Activated B cell treated with CpG ODN at 0.5 μM for 24 hours (primary cell): ENCODE results near the gene COL25A1. TPM values are rescaled to one million over a fixed set of nuclear protein-coding genes. Genes with fewer than 3 reads are reported as not detected.

Experiments
- ATAC-seq: fragments of 200-7000 bp; cut with Tn5 transposase; one replicate; pipeline ENCODE4 v1.10.0; 2021; ENCODE audit warnings: low read depth, mild to moderate bottlenecking, moderate library complexity
- CTCF ChIA-PET: fragments of 350-600 bp; sonication (Branson Sonifier 250); formaldehyde crosslinking; loops from one replicate; lab custom pipeline; 2021; ENCODE audit warnings: antibody characterized with exemption; lab: Charles Lee
- POLR2A ChIA-PET: fragments of 350-600 bp; sonication (Branson Sonifier 250); formaldehyde crosslinking; loops from one replicate; lab custom pipeline; 2021; ENCODE audit warnings: antibody characterized with exemption; lab: Charles Lee
- DNase-seq: peaks from one replicate; pipeline ENCODE4 v3.0.0; 2022
- H3K27ac Mint-ChIP-seq: one replicate; pipeline ENCODE4 v1.8.0; 2020; ENCODE audit warnings: mixed read lengths
- H3K27me3 Mint-ChIP-seq: one replicate; pipeline ENCODE4 v1.8.0; 2021; ENCODE audit warnings: mixed read lengths
- H3K36me3 Mint-ChIP-seq: one replicate; pipeline ENCODE4 v1.8.0; 2021; ENCODE audit warnings: low read depth, mixed read lengths
- H3K4me1 Mint-ChIP-seq: one replicate; pipeline ENCODE4 v1.8.0; 2021; ENCODE audit warnings: mixed read lengths
- H3K4me3 Mint-ChIP-seq: one replicate; pipeline ENCODE4 v1.8.0; 2020; ENCODE audit warnings: mild to moderate bottlenecking, mixed read lengths
- H3K9me3 Mint-ChIP-seq: one replicate; pipeline ENCODE4 v1.8.0; 2020; ENCODE audit warnings: mixed read lengths
- CTCF ChIP-seq: fragments of 200-600 bp; IDR thresholded peaks from one replicate; pipeline ENCODE4 v1.8.0; 2022; ENCODE audit warnings: antibody characterized with exemption, mild to moderate bottlenecking
- intact Hi-C: fragments of 100-400 bp; cut with micrococcal nuclease; formaldehyde crosslinking; loops from one replicate; pipeline ENCODE4 v1.15.1; 2024
- total RNA-seq: library from RNA; stranded (reverse); gene quantifications from 2 replicates; pipeline ENCODE4 v1.2.3, GENCODE V29; 2022

COL25A1 gene
- total RNA-seq, 1 donor from 2014 or later: not detected

- Mint-ChIP-seq H3K27ac (no peak overlapping the region), H3K4me3 (no peak overlapping the region), H3K36me3 (no peaks in the 10 kb centered on the region), H3K27me3 (no peaks in the 10 kb centered on the region), H3K4me1 (no peaks in the 10 kb centered on the region), H3K9me3 (no peaks in the 10 kb centered on the region)
- no peak for ATAC-seq
- CTCF ChIA-PET: no interaction called here
- POLR2A ChIA-PET: no interaction called here
- intact Hi-C loops: no loop called here
- DNase-seq: no peak
- no peak for TF ChIP-seq CTCF
Measured at GRCh38 chr4:109218288-109218687, 84.2 kb downstream of the COL25A1 start.

- Mint-ChIP-seq H3K36me3 (no peaks in the 10 kb centered on the region), H3K27me3 (no peaks in the 10 kb centered on the region), H3K27ac (no peak overlapping the region), H3K4me1 (no peaks in the 10 kb centered on the region), H3K4me3 (no peak overlapping the region), H3K9me3 (no peaks in the 10 kb centered on the region)
- TF ChIP-seq CTCF: no peak
- intact Hi-C loops: no loop called here
- ChIA-PET CTCF (no interaction called here), POLR2A (no interaction called here)
- ATAC-seq: no peak
- DNase-seq: no peak
Measured at GRCh38 chr4:109216085-109216696, 86.3 kb downstream of the COL25A1 start.

- ATAC-seq (no peak), DNase-seq (no peak)
- Mint-ChIP-seq H3K4me1 (no peaks in the 10 kb centered on the region), H3K27ac (no peak overlapping the region), H3K9me3 (no peaks in the 10 kb centered on the region), H3K27me3 (no peaks in the 10 kb centered on the region), H3K4me3 (no peak overlapping the region), H3K36me3 (no peaks in the 10 kb centered on the region)
- POLR2A ChIA-PET: no interaction called here
- TF ChIP-seq CTCF: no peak
- CTCF ChIA-PET: no interaction called here
- intact Hi-C loops: no loop called here
Measured at GRCh38 chr4:109215506-109215905, 87.0 kb downstream of the COL25A1 start.

- CTCF ChIA-PET: no interaction called here
- ATAC-seq (no peak), DNase-seq (no peak)
- intact Hi-C loops: no loop called here
- Mint-ChIP-seq H3K9me3 (no peaks in the 10 kb centered on the region), H3K36me3 (no peaks in the 10 kb centered on the region), H3K4me3 (no peak overlapping the region), H3K27ac (no peak overlapping the region), H3K4me1 (no peaks in the 10 kb centered on the region), H3K27me3 (no peaks in the 10 kb centered on the region)
- TF ChIP-seq CTCF: no peak
- POLR2A ChIA-PET: no interaction called here
Measured at GRCh38 chr4:109214622-109215301, 87.7 kb downstream of the COL25A1 start.

GRCh38 chr4:109213056-109213455, 89.4 kb downstream of the COL25A1 start:
- no peaks in the 10 kb centered on the region for H3K36me3 Mint-ChIP-seq
- intact Hi-C loops: no loop called here
- POLR2A ChIA-PET: no interaction called here
- H3K9me3 Mint-ChIP-seq: no peaks in the 10 kb centered on the region
- H3K4me3 Mint-ChIP-seq: no peak overlapping the region
- DNase-seq (no peak), ATAC-seq (no peak)
- CTCF ChIA-PET: no interaction called here
- H3K4me1 Mint-ChIP-seq: no peaks in the 10 kb centered on the region
- no peak for TF ChIP-seq CTCF
- peaks cover 1% of the 10 kb centered on the region for H3K27me3 Mint-ChIP-seq
- no peak overlapping the region for H3K27ac Mint-ChIP-seq
